ENCODE results near the gene CIT.

CIT gene

GRCh38 chr12:119674560-119674959 lies 202.6 kb downstream of the CIT start:
- H3K4me1 Mint-ChIP-seq, result peaks cover 53% of the 10 kb centered on the region
- no peak for ATAC-seq
- peak overlapping the region in 1 of 2 donors; percentile 86 for H3K27ac Mint-ChIP-seq
- no peak for DNase-seq
- no peak overlapping the region for H3K4me3 Mint-ChIP-seq
- H3K27me3 Mint-ChIP-seq, result no peaks in the 10 kb centered on the region
- H3K9me3 Mint-ChIP-seq, result no peaks in the 10 kb centered on the region

- ATAC-seq, result peak; percentile 72
- H3K9me3 Mint-ChIP-seq, result no peaks in the 10 kb centered on the region
- H3K27ac Mint-ChIP-seq, result peak overlapping the region; percentile 86
- DNase-seq, result no peak
- H3K27me3 Mint-ChIP-seq, result no peaks in the 10 kb centered on the region
- peak overlapping the region; percentile 43 to 70 for H3K4me3 Mint-ChIP-seq
- peaks cover 57% of the 10 kb centered on the region for H3K4me1 Mint-ChIP-seq
Measured at GRCh38 chr12:119673634-119674033, 203.5 kb downstream of the CIT start.

GRCh38 chr12:119672194-119672593 lies 204.9 kb downstream of the CIT start:
- Mint-ChIP-seq H3K9me3 (no peaks in the 10 kb centered on the region), H3K4me3 (peak overlapping the region in 1 of 2 donors; percentile 70), H3K4me1 (peaks cover 59% of the 10 kb centered on the region), H3K27me3 (no peaks in the 10 kb centered on the region), H3K27ac (peak overlapping the region; percentile 10 to 78)
- DNase-seq (no peak), ATAC-seq (no peak)

GRCh38 chr12:119671070-119671469 lies 206.1 kb downstream of the CIT start:
- H3K4me3 Mint-ChIP-seq, result peak overlapping the region; percentile 20 to 42
- no peak for ATAC-seq
- DNase-seq, result no peak

GRCh38 chr12:119669744-119670472 lies 207.2 kb downstream of the CIT start:
- Mint-ChIP-seq H3K27ac (peak overlapping the region; percentile 90 to 95), H3K27me3 (no peaks in the 10 kb centered on the region), H3K9me3 (no peaks in the 10 kb centered on the region), H3K4me1 (peaks cover 74% of the 10 kb centered on the region), H3K4me3 (peak overlapping the region; percentile 68 to 92)
- ATAC-seq (no peak), DNase-seq (no peak)

More at GRCh38 chr12:119671070-119671469, 206.1 kb downstream of the CIT start:
- no peaks in the 10 kb centered on the region for H3K27me3 Mint-ChIP-seq
- peak overlapping the region in 1 of 2 donors; percentile 84 for H3K27ac Mint-ChIP-seq
- H3K4me1 Mint-ChIP-seq, result peaks cover 70% of the 10 kb centered on the region
- no peaks in the 10 kb centered on the region for H3K9me3 Mint-ChIP-seq

GRCh38 chr12:119668324-119668841 lies 208.7 kb downstream of the CIT start:
- DNase-seq (no peak), ATAC-seq (no peak)
- Mint-ChIP-seq H3K4me1 (peaks cover 59% of the 10 kb centered on the region), H3K9me3 (peaks cover 0 to 8% of the 10 kb centered on the region in 2 donors), H3K27ac (peak overlapping the region; percentile 96 to 97), H3K4me3 (peak overlapping the region; percentile 91 to 92), H3K27me3 (no peaks in the 10 kb centered on the region)

GRCh38 chr12:119667577-119668323 lies 209.4 kb downstream of the CIT start, which contains the start of gene PRKAB1:
TSS of gene PRKAB1 (plus strand) at chr12:119668133. CDS start at chr12:119668245, 112 bp downstream.
- Mint-ChIP-seq H3K27me3 (no peaks in the 10 kb centered on the region), H3K27ac (peak within 1 kb of the TSS; percentile 96 to 97), H3K4me3 (peak within 1 kb of the TSS; percentile 91 to 92), H3K4me1 (peaks cover 53% of the 10 kb centered on the region), H3K9me3 (peaks cover 0 to 8% of the 10 kb centered on the region in 2 donors)
- DNase-seq, result peak; percentile 97 to 98
- ATAC-seq, result peak; percentile 97

- Mint-ChIP-seq H3K9me3 (peaks cover 0 to 8% of the 10 kb centered on the region in 2 donors), H3K27me3 (no peaks in the 10 kb centered on the region), H3K4me1 (peaks cover 46% of the 10 kb centered on the region), H3K27ac (peak overlapping the region in 1 of 2 donors; percentile 61), H3K4me3 (peak overlapping the region; percentile 91 to 92)
- ATAC-seq, result peak; percentile 38
- peak in 1 of 2 donors; percentile 20 for DNase-seq
Measured at GRCh38 chr12:119666900-119667576, 210.1 kb downstream of the CIT start.

- no peak for ATAC-seq
Measured at GRCh38 chr12:119666226-119666795, 210.8 kb downstream of the CIT start.

GRCh38 chr12:119665164-119665929 lies 211.8 kb downstream of the CIT start:
- DNase-seq (no peak), ATAC-seq (no peak)
- Mint-ChIP-seq H3K9me3 (peaks cover 0 to 8% of the 10 kb centered on the region in 2 donors), H3K4me1 (peaks cover 30% of the 10 kb centered on the region), H3K27ac (no peak overlapping the region), H3K4me3 (no peak overlapping the region), H3K27me3 (no peaks in the 10 kb centered on the region)

More at GRCh38 chr12:119666226-119666795, 210.8 kb downstream of the CIT start:
- no peak for DNase-seq
- H3K27ac Mint-ChIP-seq, result peak overlapping the region; percentile 13 to 31
- no peaks in the 10 kb centered on the region for H3K27me3 Mint-ChIP-seq
- peak overlapping the region; percentile 91 to 92 for H3K4me3 Mint-ChIP-seq
- H3K9me3 Mint-ChIP-seq, result peaks cover 0 to 8% of the 10 kb centered on the region in 2 donors
- H3K4me1 Mint-ChIP-seq, result peaks cover 38% of the 10 kb centered on the region

GRCh38 chr12:119664642-119665041 lies 212.5 kb downstream of the CIT start:
- Mint-ChIP-seq H3K27ac (no peak overlapping the region), H3K4me3 (no peak overlapping the region), H3K9me3 (peaks cover 0 to 8% of the 10 kb centered on the region in 2 donors), H3K27me3 (no peaks in the 10 kb centered on the region), H3K4me1 (peaks cover 29% of the 10 kb centered on the region)
- ATAC-seq, result no peak
- DNase-seq, result no peak

- Mint-ChIP-seq H3K4me1 (peaks cover 20% of the 10 kb centered on the region), H3K9me3 (peaks cover 0 to 8% of the 10 kb centered on the region in 2 donors), H3K27me3 (no peaks in the 10 kb centered on the region), H3K4me3 (no peak overlapping the region), H3K27ac (no peak overlapping the region)
- ATAC-seq, result no peak
- DNase-seq, result no peak
Measured at GRCh38 chr12:119661882-119662281, 215.2 kb downstream of the CIT start.

GRCh38 chr12:119660076-119660475 lies 217.0 kb downstream of the CIT start:
- H3K4me1 Mint-ChIP-seq, result peaks cover 7% of the 10 kb centered on the region
- H3K27me3 Mint-ChIP-seq, result no peaks in the 10 kb centered on the region
- H3K9me3 Mint-ChIP-seq, result peaks cover 0 to 8% of the 10 kb centered on the region in 2 donors
- H3K4me3 Mint-ChIP-seq, result no peak overlapping the region
- no peak overlapping the region for H3K27ac Mint-ChIP-seq
- ATAC-seq (no peak), DNase-seq (no peak)

- DNase-seq, result peak; percentile 40 to 43
- Mint-ChIP-seq H3K4me1 (peaks cover 7% of the 10 kb centered on the region), H3K4me3 (no peak overlapping the region), H3K9me3 (peaks cover 0 to 7% of the 10 kb centered on the region in 2 donors), H3K27ac (no peak overlapping the region), H3K27me3 (no peaks in the 10 kb centered on the region)
- ATAC-seq, result peak; percentile 55
Measured at GRCh38 chr12:119659289-119659897, 217.7 kb downstream of the CIT start.

Data from stimulated activated naive CD8-positive, alpha-beta T cell treated with anti-CD3 and anti-CD28 coated beads, Interleukin-15, amount 100 ng/mL, for 72 hours (primary cell).